Activated naive CD8-positive, alpha-beta T cell (primary cell): ENCODE results near the gene CNN2.

Experiments
- H3K27ac Mint-ChIP-seq: one replicate; pipeline ENCODE4 v1.8.0; 2021; ENCODE audit warnings: mixed read lengths
- H3K27me3 Mint-ChIP-seq: one replicate; pipeline ENCODE4 v1.8.0; 2021; ENCODE audit warnings: mixed read lengths
- H3K36me3 Mint-ChIP-seq: one replicate; pipeline ENCODE4 v1.8.0; 2021; ENCODE audit warnings: mixed read lengths
- H3K4me1 Mint-ChIP-seq: one replicate; pipeline ENCODE4 v1.8.0; 2021; ENCODE audit warnings: low read depth, mixed read lengths
- H3K4me3 Mint-ChIP-seq: one replicate; pipeline ENCODE4 v1.8.0; 2021; ENCODE audit warnings: mild to moderate bottlenecking, mixed read lengths
- H3K9me3 Mint-ChIP-seq: one replicate; pipeline ENCODE4 v1.8.0; 2021; ENCODE audit warnings: low read depth, mixed read lengths

CNN2 gene

DNA sequence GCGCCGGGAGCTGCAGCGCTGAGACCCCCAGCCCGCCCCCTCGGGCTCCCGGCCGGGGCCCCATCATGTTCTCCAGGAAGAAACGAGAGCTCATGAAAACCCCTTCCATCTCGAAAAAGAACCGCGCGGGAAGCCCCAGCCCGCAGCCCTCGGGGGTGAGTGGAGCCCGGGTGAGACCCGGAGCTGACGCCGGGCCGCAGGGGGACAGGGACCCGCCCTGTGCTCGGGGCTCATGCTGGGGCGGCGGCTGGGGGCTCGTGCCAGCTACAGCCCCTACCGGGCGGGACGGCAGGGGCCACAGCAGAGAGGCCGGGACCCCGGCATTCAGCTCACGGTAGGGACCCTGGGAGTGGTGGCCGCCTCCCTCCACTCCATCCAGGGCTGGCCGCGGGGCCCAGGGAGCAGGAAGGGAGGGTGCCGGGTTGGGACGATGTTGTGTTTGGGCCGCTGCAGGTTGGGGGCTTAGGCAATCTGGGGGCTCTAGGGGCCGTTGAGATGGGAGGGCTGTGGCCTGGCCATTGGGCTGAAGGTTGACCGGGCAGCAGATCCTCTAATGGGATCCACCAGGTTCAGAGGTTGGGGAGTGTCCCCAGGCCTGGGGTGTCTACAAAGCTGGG lies 41.0 kb downstream of the CNN2 start:
- H3K27me3 Mint-ChIP-seq: no peaks in the 10 kb centered on the region
- peaks cover 9% of the 10 kb centered on the region for H3K36me3 Mint-ChIP-seq
- peak overlapping the region; percentile 91 for H3K4me3 Mint-ChIP-seq
- peak overlapping the region; percentile 64 for H3K27ac Mint-ChIP-seq
- H3K4me1 Mint-ChIP-seq: peaks cover 41% of the 10 kb centered on the region
- H3K9me3 Mint-ChIP-seq: no peaks in the 10 kb centered on the region

DNA sequence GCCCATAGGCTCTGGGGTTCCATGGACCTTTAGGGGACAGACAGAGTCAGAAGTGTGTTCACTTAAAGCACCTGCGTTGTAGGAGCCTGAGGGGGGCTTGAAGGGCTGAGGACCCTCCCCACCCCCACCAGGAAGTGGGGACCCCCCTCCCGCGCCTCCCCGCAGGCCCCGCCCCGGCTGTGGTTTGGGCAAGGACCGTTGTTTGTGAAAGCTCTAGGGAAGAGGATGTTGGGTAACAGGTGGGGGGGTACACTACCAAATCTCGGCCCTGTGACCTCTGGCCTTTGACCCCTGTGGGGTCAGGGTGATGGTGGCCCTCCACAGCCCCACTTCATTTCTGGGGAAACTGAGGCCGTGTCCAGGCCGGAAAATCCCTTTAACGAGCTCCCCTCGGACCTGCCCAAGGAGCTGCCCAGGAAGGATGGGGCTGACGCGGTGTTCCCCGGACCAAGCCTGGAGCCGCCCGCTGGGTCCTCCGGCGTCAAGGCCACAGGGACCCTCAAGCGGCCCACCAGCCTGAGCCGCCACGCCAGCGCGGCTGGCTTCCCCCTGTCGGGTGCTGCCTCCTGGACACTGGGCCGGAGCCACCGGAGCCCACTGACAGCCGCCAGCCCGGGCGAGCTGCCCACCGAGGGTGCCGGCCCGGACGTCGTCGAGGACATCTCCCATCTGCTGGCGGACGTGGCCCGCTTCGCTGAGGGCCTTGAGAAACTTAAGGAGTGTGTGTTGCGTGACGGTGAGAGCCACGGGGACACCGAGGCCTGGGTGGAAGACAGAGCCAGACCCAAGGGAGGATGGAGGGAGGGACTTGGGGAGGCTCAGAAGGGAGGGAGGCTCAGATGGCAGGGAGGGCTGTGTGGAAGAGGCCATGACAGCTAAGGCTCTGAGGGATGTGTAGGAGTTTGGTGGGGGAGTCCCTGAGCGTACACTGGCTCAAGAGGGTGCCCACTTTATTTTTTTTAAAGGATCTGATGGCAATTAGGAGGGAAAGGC lies 41.9 kb downstream of the CNN2 start:
- Mint-ChIP-seq H3K4me3 (peak overlapping the region; percentile 91), H3K4me1 (peaks cover 49% of the 10 kb centered on the region), H3K9me3 (no peaks in the 10 kb centered on the region), H3K36me3 (peaks cover 9% of the 10 kb centered on the region), H3K27me3 (no peaks in the 10 kb centered on the region), H3K27ac (peak overlapping the region; percentile 96)

DNA sequence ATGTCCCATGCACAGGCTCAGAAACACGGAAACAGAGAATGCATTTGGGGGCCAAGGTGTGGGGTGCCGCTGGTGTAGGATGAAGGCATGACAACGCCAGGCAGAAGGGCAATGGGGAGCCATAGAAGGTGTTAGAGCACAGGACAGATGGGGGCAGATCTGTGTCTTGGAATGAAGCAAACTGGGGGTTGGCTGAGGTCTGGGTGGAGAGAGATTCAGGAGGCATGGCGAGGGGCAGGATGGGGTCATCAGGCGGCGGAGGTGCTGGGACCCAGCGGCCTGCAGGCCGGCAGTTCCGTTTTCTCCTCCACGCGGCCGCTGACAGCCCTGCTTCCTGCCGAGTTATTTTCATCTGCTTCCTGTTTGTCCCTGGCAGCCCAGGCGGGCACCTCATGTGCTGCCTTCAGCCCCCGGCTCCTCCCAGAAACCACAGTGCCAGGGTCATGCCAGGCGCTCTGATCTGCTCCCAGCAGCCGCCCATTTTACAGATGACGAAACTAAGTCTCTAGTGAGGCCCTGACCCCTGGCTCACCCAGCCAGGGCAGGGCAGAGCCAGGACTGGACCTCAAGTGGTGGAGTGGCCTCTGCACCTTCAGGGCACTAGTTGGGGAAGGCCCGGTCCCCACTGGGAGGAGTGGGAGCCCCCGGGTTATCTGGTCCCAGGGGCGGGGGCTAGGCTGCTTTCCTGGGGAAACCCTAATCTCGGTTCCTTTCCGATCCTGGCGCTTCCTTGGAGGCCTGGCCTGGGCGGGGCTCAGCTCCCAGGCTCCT lies 42.8 kb downstream of the CNN2 start:
- peaks cover 9% of the 10 kb centered on the region for H3K36me3 Mint-ChIP-seq
- peaks cover 52% of the 10 kb centered on the region for H3K4me1 Mint-ChIP-seq
- H3K9me3 Mint-ChIP-seq: no peaks in the 10 kb centered on the region
- H3K27me3 Mint-ChIP-seq: no peaks in the 10 kb centered on the region
- peak overlapping the region; percentile 96 for H3K27ac Mint-ChIP-seq
- H3K4me3 Mint-ChIP-seq: peak overlapping the region; percentile 91

DNA sequence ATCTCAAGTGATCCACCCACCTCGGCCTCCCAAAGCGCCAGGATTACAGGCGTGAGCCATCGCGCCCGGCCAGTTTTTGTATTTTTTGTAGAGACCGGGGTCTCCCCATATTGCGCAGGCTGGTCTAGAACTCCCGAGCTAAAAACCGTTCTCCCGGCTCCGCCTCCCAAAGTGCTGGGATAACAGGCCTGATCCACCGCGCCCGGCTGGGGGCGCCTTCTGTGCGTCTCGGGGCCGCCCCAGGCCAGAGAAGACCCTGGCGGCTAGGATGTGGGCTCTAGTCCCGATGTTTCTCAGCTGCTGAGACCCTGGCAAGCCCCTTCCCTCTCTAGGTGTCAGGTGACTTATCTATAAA lies 44.1 kb downstream of the CNN2 start:
- H3K27ac Mint-ChIP-seq: no peak overlapping the region
- peaks cover 9% of the 10 kb centered on the region for H3K36me3 Mint-ChIP-seq
- H3K4me3 Mint-ChIP-seq: peak overlapping the region; percentile 13
- peaks cover 47% of the 10 kb centered on the region for H3K4me1 Mint-ChIP-seq
- no peaks in the 10 kb centered on the region for H3K9me3 Mint-ChIP-seq
- no peaks in the 10 kb centered on the region for H3K27me3 Mint-ChIP-seq

DNA sequence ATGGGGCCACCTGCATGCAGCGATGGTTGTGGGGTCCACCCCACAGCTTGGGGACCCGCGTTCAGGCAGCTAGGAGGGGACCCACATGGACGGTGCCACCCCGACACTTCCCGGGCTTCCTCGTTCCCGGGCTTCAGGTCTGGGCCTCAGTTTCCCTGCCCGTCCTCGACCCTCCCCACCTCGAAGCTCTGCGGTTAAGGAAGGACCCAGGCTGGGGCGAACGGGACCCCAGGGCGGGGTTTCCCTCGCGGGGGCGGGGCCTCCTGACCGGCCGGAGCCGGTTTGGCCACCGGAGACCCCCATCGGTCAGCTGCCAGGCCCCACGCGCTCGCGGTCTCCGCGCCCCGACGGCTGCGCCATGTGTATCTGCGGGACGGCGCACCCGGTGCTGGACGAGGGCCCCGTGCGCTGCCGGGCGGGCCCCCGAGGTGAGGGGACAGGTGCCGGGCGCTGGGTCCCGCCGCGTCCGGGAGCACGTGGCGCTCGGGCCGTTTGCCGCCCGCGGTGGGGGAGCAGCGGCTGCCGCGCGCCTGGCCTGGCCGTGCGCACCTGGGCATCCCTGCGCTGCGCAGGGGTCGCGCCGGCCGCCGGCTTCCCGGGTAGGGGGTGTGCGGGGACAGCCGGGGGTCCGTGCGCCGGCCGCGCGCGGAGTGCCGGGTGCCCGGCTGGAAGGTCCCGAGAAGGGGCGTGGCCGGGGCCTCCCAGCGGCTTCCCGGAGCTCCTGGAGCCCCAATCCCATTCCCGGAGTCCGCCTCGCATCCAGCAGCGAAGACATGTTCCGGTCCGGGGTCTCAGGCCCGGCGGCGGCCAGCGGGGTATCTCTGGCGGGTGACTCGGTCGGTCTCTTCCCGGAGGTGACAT lies 44.8 kb downstream of the CNN2 start:
- Mint-ChIP-seq H3K27ac (peak overlapping the region; percentile 91), H3K36me3 (peaks cover 9% of the 10 kb centered on the region), H3K4me1 (peaks cover 48% of the 10 kb centered on the region)

DNA sequence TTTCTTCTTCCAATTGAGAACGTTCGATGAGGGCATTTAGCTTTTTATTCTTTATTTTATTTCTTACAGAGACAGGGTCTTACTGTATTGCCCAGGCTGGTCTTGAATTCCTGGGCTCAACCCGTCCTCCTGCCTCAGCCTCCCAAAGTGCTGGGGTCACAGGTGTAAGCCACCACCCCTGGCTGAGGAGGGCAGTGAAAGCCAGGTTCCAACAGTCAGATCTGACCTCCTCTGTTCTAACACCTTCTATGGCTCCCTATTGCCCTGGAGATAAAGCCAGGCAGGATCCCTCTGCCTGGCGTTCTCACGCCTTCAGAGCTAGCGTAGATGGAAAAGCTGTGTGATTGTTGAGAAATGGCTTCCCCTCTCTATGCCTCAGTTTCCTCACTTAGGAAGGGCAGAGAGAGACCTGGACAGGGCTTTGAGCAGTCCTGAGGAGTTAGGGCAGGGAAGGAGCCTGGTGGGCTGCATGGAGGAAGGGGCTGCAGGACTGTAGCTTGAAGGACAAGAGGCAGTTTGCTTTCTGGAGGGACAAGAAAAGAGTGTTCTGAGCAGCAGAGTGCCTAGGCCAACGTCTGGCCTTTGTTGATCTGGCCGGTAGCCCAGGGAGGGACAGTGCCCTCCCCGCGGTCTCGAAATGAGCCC lies 46.1 kb downstream of the CNN2 start:
- peak overlapping the region; percentile 84 for H3K4me3 Mint-ChIP-seq
- H3K4me1 Mint-ChIP-seq: peaks cover 54% of the 10 kb centered on the region

More for the DNA sequence above, 44.8 kb downstream of the CNN2 start:
- Mint-ChIP-seq H3K4me3 (peak overlapping the region; percentile 84), H3K9me3 (no peaks in the 10 kb centered on the region), H3K27me3 (no peaks in the 10 kb centered on the region)

DNA sequence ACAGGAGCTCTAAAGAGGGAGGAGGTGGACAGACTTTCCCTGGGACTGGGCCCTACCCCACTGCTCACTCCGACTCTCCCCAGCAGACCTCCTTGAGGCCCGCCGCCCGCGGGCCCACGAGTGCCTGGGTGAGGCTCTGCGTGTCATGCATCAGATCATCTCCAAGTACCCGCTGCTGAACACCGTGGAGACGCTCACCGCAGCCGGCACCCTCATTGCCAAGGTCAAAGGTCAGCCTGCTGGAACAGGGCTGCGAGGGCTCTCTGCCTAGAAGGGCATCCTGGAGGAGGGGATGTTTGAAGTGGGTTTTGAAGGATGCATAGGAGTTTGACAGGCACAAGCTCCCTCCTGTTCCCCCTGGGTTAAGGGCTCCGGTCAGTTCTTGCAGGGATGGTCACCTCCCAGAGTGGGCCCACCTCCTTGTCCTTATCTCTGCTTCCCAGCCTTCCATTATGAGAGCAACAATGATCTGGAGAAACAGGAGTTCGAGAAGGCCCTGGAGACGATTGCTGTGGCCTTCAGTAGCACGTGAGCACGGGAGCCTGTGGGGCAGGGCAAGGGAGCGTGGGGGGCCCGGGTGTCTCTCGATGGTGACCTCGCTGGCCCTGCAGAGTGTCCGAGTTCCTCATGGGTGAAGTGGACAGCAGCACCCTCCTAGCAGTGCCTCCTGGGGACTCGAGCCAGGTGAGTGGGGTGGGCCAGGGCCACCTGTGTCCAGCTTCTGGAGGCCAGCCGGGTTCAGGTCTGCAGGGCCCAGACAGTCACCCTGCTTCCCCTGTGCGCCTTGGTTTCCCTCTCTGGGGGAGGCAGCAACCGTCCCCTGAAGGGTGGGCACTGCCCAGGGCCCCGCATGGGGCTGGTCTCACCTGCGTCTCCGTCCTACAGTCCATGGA lies 46.9 kb downstream of the CNN2 start:
- H3K27ac Mint-ChIP-seq: peak overlapping the region; percentile 28
- H3K4me3 Mint-ChIP-seq: peak overlapping the region; percentile 71
- H3K4me1 Mint-ChIP-seq: peaks cover 57% of the 10 kb centered on the region
- peaks cover 9% of the 10 kb centered on the region for H3K36me3 Mint-ChIP-seq
- no peaks in the 10 kb centered on the region for H3K27me3 Mint-ChIP-seq
- no peaks in the 10 kb centered on the region for H3K9me3 Mint-ChIP-seq

More for the DNA sequence above, 46.1 kb downstream of the CNN2 start:
- H3K36me3 Mint-ChIP-seq: peaks cover 9% of the 10 kb centered on the region
- no peaks in the 10 kb centered on the region for H3K27me3 Mint-ChIP-seq
- H3K27ac Mint-ChIP-seq: peak overlapping the region; percentile 91
- no peaks in the 10 kb centered on the region for H3K9me3 Mint-ChIP-seq

DNA sequence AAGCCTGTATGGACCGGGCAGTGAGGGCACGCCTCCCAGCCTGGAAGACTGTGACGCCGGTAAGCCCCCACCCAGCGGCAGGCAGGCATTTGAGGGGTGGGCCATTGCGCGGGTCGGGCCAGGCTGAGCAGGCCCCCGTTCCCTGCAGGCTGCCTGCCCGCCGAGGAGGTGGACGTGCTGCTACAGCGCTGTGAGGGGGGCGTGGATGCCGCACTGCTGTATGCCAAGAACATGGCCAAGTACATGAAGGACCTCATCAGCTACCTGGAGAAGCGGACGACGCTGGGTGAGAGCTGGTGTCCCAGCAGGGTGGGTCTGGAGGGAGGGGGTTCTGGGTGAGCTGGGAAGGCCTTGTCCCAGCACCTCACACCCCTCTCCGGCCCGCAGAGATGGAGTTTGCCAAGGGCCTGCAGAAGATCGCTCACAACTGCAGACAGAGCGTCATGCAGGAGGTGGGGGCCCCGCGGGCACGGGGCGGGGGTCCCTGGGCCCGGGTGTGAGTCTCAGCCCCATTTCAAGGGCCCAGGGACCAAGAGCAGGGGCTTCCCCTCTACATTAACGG lies 47.6 kb downstream of the CNN2 start:
- peaks cover 4% of the 10 kb centered on the region for H3K36me3 Mint-ChIP-seq

DNA sequence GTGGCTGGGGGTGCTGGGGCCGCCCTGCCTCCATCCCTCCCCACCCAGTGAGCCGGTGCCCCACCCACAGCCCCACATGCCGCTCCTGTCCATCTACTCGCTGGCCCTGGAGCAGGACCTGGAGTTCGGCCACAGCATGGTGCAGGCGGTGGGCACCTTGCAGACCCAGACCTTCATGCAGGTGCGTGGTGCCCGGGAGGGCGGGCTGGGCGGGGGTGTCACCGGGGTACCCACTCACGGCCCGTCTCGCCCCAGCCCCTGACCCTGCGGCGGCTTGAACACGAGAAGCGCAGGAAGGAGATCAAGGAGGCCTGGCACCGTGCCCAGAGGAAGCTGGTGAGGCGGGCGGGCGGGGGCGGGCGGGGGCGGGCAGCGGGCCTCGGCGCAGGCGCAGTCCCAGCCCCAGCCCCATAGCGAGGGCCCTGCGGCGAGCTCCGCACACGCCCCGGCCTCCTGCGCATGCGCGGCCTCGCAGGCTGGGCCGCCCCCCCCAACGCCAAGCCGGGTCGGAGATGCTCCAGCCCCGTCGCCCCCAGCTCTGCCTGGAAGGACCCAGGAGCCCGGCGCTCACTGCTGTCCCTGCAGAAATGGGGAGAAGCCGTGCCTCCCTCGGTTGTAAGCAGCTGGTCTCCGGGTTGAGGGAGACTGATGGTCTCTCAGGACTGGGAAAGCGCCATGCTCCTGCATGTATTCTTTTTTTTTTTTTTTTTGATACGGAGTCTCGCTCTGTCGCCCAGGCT lies 48.3 kb downstream of the CNN2 start:
- peaks cover 50% of the 10 kb centered on the region for H3K4me1 Mint-ChIP-seq

More for the DNA sequence above, 47.6 kb downstream of the CNN2 start:
- H3K4me1 Mint-ChIP-seq: peaks cover 53% of the 10 kb centered on the region
- H3K4me3 Mint-ChIP-seq: peak overlapping the region; percentile 71
- H3K27ac Mint-ChIP-seq: peak overlapping the region; percentile 79
- no peaks in the 10 kb centered on the region for H3K27me3 Mint-ChIP-seq
- H3K9me3 Mint-ChIP-seq: no peaks in the 10 kb centered on the region

DNA sequence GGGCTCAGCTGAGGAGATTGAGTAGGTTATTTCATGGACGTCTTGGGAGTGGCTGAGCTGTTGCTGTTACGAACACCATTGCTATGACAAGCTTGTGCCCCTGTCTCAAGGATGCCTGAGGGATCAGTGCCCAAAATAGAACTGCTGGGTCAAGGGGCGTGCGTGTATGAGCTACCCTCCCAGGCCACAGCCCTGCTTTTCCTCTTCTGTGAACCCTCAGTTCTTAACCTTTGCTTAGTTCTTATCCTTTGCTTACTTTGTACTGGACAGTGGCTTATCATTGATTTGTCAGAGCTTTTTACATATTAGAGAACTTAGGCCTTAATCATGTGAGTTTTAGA lies 49.6 kb downstream of the CNN2 start:
- peak overlapping the region; percentile 88 for H3K27ac Mint-ChIP-seq
- no peaks in the 10 kb centered on the region for H3K9me3 Mint-ChIP-seq
- H3K4me1 Mint-ChIP-seq: peaks cover 52% of the 10 kb centered on the region
- peak overlapping the region; percentile 81 for H3K4me3 Mint-ChIP-seq
- H3K36me3 Mint-ChIP-seq: peaks cover 4% of the 10 kb centered on the region
- H3K27me3 Mint-ChIP-seq: no peaks in the 10 kb centered on the region

More for the DNA sequence above, 48.3 kb downstream of the CNN2 start:
- H3K27me3 Mint-ChIP-seq: no peaks in the 10 kb centered on the region
- H3K9me3 Mint-ChIP-seq: no peaks in the 10 kb centered on the region
- peaks cover 4% of the 10 kb centered on the region for H3K36me3 Mint-ChIP-seq
- H3K27ac Mint-ChIP-seq: peak overlapping the region; percentile 88
- peak overlapping the region; percentile 81 for H3K4me3 Mint-ChIP-seq

DNA sequence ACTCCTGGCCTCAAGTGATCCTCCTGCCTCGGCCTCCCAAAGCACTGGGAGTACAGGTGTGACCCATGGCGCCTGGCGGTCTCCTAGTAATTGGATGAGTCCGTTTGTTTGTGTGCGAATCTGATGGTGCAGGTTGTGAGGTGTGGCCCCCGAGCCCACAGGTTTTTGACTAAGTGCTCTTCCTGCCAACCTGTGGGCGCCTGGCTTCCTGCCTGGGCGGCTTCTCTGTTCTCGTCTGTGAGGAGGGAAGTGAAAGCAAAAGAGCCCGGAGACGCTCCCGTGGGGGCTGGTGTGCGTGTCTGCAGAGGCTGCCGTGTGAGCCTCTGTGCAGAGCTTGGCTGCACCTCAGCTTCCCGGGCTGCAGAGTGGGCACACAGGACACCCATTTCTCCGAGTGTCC lies 50.5 kb downstream of the CNN2 start:
- H3K27me3 Mint-ChIP-seq: no peaks in the 10 kb centered on the region
- peak overlapping the region; percentile 76 for H3K4me3 Mint-ChIP-seq
- peaks cover 50% of the 10 kb centered on the region for H3K4me1 Mint-ChIP-seq
- peak overlapping the region; percentile 88 for H3K27ac Mint-ChIP-seq
- H3K9me3 Mint-ChIP-seq: no peaks in the 10 kb centered on the region
- H3K36me3 Mint-ChIP-seq: no peaks in the 10 kb centered on the region

DNA sequence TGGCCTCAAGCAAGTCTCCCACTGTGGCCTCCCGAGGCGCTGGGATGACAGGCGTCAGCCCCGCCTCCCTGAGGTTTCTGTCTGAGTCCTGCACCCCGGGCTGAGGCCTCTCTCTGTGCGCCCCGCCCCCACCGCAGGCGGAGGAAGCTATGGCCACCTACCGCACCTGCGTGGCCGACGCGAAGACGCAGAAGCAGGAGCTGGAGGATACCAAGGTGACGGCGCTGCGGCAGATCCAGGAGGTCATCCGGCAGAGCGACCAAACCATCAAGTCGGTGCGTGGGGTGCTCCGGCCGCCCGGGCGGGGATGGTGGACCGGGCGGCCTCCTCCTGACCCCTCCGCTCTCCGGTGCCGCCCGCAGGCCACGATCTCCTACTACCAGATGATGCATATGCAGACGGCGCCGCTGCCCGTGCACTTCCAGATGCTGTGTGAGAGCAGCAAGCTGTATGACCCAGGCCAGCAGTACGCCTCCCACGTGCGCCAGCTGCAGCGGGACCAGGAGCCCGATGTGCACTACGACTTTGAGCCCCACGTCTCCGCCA lies 53.2 kb downstream of the CNN2 start:
- Mint-ChIP-seq H3K27ac (peak overlapping the region; percentile 88), H3K27me3 (no peaks in the 10 kb centered on the region), H3K36me3 (no peaks in the 10 kb centered on the region), H3K9me3 (no peaks in the 10 kb centered on the region), H3K4me1 (peaks cover 41% of the 10 kb centered on the region), H3K4me3 (peak overlapping the region; percentile 42)
